ENCODE measurements around the gene HCFC2.
"Not testable (repeated sequence)": the region's sequence is repeated elsewhere in the genome, so short reads cannot be mapped to it uniquely, and the experiment has no call there.

Gene HCFC2

DNA sequence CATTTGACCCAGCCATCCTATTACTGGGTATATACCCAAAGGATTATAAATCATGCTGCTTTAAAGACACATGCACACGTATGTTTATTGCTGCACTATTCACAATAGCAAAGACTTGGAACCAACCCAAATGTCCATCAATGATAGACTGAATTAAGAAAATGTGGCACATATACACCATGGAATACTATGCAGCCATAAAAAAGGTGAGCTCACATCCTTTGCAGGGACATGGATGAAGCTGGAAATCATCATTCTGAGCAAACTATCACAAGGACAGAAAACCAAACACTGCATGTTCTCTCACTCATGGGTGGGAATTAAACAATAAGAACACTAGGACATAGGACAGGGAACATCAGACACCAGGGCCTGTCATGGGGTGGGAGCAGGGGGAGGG is 24.6 kb upstream of the HCFC2 start:
- H3K79me2 ChIP-seq (ENCODE audit: insufficient read depth, low read length); H3K9me3 ChIP-seq (ENCODE audit: low read length); H3K27me3 ChIP-seq (ENCODE audit: insufficient read depth, low read length); H2AFZ ChIP-seq (ENCODE audit: low read length); H3K36me3 ChIP-seq (ENCODE audit: insufficient read depth, low read length); H3K9me2 ChIP-seq (ENCODE audit: low read depth, low read length); H3K4me1 ChIP-seq (ENCODE audit: insufficient read depth, low read length, severe bottlenecking); H3K4me2 ChIP-seq (ENCODE audit: low read length); H3K4me3 ChIP-seq (ENCODE audit: low read depth, low read length, poor library complexity, severe bottlenecking); H4K20me1 ChIP-seq (ENCODE audit: insufficient read depth, low read length); H3K9ac ChIP-seq (ENCODE audit: low read length); H3K27ac ChIP-seq (ENCODE audit: low read depth, low read length, poor library complexity, severe bottlenecking); H3F3A ChIP-seq (ENCODE audit: insufficient read depth, low read length): not testable (repeated sequence)

DNA sequence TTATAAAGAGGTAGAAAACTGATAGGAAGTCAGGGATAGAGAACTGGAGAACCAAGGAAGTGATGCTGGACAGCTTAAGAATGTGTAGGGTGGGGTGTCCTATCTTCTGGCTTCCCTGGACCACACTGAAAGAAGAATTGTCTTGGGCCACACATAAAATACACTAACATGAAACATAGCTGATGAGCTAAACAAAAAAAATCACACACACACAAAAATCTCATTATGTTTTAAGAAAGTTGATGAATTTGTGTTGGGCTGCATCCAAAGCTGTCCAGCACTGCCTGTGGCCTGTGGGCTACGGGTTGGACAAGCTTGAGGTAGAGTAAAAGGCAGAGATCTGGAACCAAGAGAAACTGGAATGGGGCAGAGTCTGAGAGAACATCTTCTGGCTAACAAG is 21.8 kb upstream of the HCFC2 start:
- H3K9me2 ChIP-seq (ENCODE audit: low read depth, low read length): no peaks in the 10 kb centered on the region
- no peaks in the 10 kb centered on the region for H3F3A ChIP-seq (ENCODE audit: insufficient read depth, low read length)
- H3K27me3 ChIP-seq (ENCODE audit: insufficient read depth, low read length): no peaks in the 10 kb centered on the region
- no peak overlapping the region for H3K4me3 ChIP-seq (ENCODE audit: low read depth, low read length, poor library complexity, severe bottlenecking)
- no peak overlapping the region for H3K9ac ChIP-seq (ENCODE audit: low read length)
- H3K27ac ChIP-seq (ENCODE audit: low read depth, low read length, poor library complexity, severe bottlenecking): no peak overlapping the region
- H3K36me3 ChIP-seq (ENCODE audit: insufficient read depth, low read length): no peaks in the 10 kb centered on the region
- H2AFZ ChIP-seq (ENCODE audit: low read length): no peak overlapping the region
- H3K9me3 ChIP-seq (ENCODE audit: low read length): no peaks in the 10 kb centered on the region
- H3K79me2 ChIP-seq (ENCODE audit: insufficient read depth, low read length): no peaks in the 10 kb centered on the region
- TF ChIP-seq, protein P1, sequence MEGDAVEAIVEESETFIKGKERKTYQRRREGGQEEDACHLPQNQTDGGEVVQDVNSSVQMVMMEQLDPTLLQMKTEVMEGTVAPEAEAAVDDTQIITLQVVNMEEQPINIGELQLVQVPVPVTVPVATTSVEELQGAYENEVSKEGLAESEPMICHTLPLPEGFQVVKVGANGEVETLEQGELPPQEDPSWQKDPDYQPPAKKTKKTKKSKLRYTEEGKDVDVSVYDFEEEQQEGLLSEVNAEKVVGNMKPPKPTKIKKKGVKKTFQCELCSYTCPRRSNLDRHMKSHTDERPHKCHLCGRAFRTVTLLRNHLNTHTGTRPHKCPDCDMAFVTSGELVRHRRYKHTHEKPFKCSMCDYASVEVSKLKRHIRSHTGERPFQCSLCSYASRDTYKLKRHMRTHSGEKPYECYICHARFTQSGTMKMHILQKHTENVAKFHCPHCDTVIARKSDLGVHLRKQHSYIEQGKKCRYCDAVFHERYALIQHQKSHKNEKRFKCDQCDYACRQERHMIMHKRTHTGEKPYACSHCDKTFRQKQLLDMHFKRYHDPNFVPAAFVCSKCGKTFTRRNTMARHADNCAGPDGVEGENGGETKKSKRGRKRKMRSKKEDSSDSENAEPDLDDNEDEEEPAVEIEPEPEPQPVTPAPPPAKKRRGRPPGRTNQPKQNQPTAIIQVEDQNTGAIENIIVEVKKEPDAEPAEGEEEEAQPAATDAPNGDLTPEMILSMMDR (IDR thresholded peaks at IDR 0.05; ENCODE audit: low read length): no peak
- no peak for TF ChIP-seq EZH2 (IDR thresholded peaks at IDR 0.05; ENCODE audit: borderline replicate concordance, low read length)
- H3K4me2 ChIP-seq (ENCODE audit: low read length): no peak overlapping the region
- H3K4me1 ChIP-seq (ENCODE audit: insufficient read depth, low read length, severe bottlenecking): no peaks in the 10 kb centered on the region
- H4K20me1 ChIP-seq (ENCODE audit: insufficient read depth, low read length): no peaks in the 10 kb centered on the region

DNA sequence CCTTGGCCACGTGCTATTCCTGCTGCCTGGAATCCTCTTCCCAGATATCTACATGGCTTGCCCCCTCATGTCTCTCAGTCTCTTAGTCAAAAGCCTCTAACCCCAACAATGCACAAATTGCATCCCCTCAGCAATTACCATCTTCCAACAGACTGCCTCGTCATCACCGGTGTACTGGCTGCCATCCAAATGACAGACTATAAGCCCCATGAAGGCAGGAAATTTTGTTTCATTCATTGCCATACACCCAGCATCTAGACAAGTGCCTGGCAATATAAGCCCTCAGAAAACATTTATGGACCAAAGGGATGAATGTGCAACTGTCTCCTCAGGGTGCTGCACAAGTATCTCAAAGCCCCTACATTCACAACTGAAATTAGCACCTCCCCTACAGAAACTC is 20.2 kb upstream of the HCFC2 start:
- Histone ChIP-seq H4K20me1 (ENCODE audit: insufficient read depth, low read length) (no peaks in the 10 kb centered on the region), H3K4me3 (ENCODE audit: low read depth, low read length, poor library complexity, severe bottlenecking) (no peak overlapping the region), H3K36me3 (ENCODE audit: insufficient read depth, low read length) (no peaks in the 10 kb centered on the region), H3K9me2 (ENCODE audit: low read depth, low read length) (no peaks in the 10 kb centered on the region), H3K4me2 (ENCODE audit: low read length) (no peak overlapping the region), H3K9me3 (ENCODE audit: low read length) (no peaks in the 10 kb centered on the region), H3K9ac (ENCODE audit: low read length) (no peak overlapping the region), H3K4me1 (ENCODE audit: insufficient read depth, low read length, severe bottlenecking) (no peaks in the 10 kb centered on the region), H3K27ac (ENCODE audit: low read depth, low read length, poor library complexity, severe bottlenecking) (no peak overlapping the region), H3K27me3 (ENCODE audit: insufficient read depth, low read length) (no peaks in the 10 kb centered on the region), H2AFZ (ENCODE audit: low read length) (no peak overlapping the region), H3K79me2 (ENCODE audit: insufficient read depth, low read length) (no peaks in the 10 kb centered on the region), H3F3A (ENCODE audit: insufficient read depth, low read length) (no peaks in the 10 kb centered on the region)
- TF ChIP-seq, protein P1 (IDR thresholded peaks at IDR 0.05; ENCODE audit: low read length): no peak
- TF ChIP-seq EZH2 (IDR thresholded peaks at IDR 0.05; ENCODE audit: borderline replicate concordance, low read length): no peak

DNA sequence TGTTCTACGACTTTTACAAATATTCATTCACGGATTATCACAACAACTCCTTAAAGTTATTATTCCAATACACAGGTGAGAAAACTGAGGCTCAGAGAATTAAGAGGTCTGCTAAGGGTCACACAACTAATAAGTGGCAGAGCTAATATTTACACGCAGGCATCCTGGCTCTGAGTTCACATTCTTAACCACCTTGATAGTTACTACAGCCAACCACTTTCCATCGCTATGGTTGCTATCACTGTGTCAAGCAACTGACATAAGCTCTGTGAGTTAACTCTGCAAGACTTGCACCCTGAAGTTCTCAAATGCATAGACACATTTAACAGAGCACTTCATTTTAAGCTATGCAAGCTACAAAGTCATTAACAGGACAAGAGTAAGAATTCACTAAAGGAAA is 18.0 kb upstream of the HCFC2 start:
- H3K27me3 ChIP-seq (ENCODE audit: insufficient read depth, low read length): no peaks in the 10 kb centered on the region
- no peaks in the 10 kb centered on the region for H4K20me1 ChIP-seq (ENCODE audit: insufficient read depth, low read length)
- H3K9me3 ChIP-seq (ENCODE audit: low read length): no peaks in the 10 kb centered on the region
- no peak overlapping the region for H3K4me2 ChIP-seq (ENCODE audit: low read length)
- no peaks in the 10 kb centered on the region for H3K79me2 ChIP-seq (ENCODE audit: insufficient read depth, low read length)
- H3F3A ChIP-seq (ENCODE audit: insufficient read depth, low read length): no peaks in the 10 kb centered on the region
- H3K27ac ChIP-seq (ENCODE audit: low read depth, low read length, poor library complexity, severe bottlenecking): no peak overlapping the region
- no peaks in the 10 kb centered on the region for H3K4me1 ChIP-seq (ENCODE audit: insufficient read depth, low read length, severe bottlenecking)
- no peak overlapping the region for H3K9ac ChIP-seq (ENCODE audit: low read length)
- no peak overlapping the region for H2AFZ ChIP-seq (ENCODE audit: low read length)
- no peaks in the 10 kb centered on the region for H3K9me2 ChIP-seq (ENCODE audit: low read depth, low read length)
- H3K4me3 ChIP-seq (ENCODE audit: low read depth, low read length, poor library complexity, severe bottlenecking): no peak overlapping the region
- TF ChIP-seq, protein P1 (IDR thresholded peaks at IDR 0.05; ENCODE audit: low read length): no peak
- H3K36me3 ChIP-seq (ENCODE audit: insufficient read depth, low read length): no peaks in the 10 kb centered on the region
